Prostate gland (tissue), 2 donors: ENCODE data around the gene NKX3-2.

Experiments used
- POLR2A ChIP-seq: fragments of 450-650 bp; IDR thresholded peaks from one replicate; pipeline ENCODE4 v1.6.1; 2016; ENCODE audit warnings: antibody characterized with exemption, mild to moderate bottlenecking
- POLR2AphosphoS5 ChIP-seq: sonication (generic); formaldehyde crosslinking; IDR thresholded peaks from one replicate; pipeline ENCODE4 v1.6.1; 2017; ENCODE audit warnings: antibody characterized with exemption
- TF ChIP-seq, protein P1 (sequence below), 4 experiments: fragments of 200-600 bp in 2 of 4; fragments of 450-650 bp in 2 of 4; sonication (generic) in 2 of 4; IDR thresholded peaks; 1 replicate in 3 of 4; 2 replicates in 1 of 4; pipeline ENCODE4 v1.5.1; 2016 to 2019; ENCODE audit warnings: antibody characterized with exemption in 4 of 4, mild to moderate bottlenecking in 2 of 4, moderate library complexity in 2 of 4

DNA sequence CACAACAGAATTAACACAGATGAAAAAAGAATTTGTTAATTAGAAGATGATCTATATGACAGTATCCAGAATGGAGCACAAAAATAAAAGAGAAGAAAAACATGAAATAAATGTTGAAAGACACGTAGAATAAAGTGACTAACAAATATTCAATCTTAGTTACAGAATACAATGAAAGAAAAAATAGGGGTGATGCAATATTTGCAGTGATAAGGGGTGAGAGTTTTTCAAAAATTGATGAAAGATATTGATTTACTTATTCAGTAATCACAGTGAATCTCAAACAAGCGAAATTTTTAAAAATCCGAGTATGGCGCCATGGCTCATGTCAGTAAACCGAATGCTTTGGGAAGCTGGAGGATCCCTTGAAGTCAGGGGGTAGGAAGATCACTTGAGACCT, 39.9 kb downstream of the NKX3-2 start:
- TF ChIP-seq, protein P1, sequence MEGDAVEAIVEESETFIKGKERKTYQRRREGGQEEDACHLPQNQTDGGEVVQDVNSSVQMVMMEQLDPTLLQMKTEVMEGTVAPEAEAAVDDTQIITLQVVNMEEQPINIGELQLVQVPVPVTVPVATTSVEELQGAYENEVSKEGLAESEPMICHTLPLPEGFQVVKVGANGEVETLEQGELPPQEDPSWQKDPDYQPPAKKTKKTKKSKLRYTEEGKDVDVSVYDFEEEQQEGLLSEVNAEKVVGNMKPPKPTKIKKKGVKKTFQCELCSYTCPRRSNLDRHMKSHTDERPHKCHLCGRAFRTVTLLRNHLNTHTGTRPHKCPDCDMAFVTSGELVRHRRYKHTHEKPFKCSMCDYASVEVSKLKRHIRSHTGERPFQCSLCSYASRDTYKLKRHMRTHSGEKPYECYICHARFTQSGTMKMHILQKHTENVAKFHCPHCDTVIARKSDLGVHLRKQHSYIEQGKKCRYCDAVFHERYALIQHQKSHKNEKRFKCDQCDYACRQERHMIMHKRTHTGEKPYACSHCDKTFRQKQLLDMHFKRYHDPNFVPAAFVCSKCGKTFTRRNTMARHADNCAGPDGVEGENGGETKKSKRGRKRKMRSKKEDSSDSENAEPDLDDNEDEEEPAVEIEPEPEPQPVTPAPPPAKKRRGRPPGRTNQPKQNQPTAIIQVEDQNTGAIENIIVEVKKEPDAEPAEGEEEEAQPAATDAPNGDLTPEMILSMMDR (IDR thresholded peaks at IDR 0.05), result no peak
- TF ChIP-seq POLR2A, result no peak
- TF ChIP-seq POLR2AphosphoS5, result no peak
